GM18519 (cell line): ENCODE results near the gene ZNF385B.
"Not testable (repeated sequence)": the region's sequence is repeated elsewhere in the genome, so short reads cannot be mapped to it uniquely, and the experiment has no call there.

Source experiments
- ATAC-seq: cut with Tn5 transposase; IDR thresholded peaks from one replicate; pipeline ENCODE4 v1.9.1; 2021; ENCODE audit warnings: mild to moderate bottlenecking, moderate library complexity; ENCODE audit not compliant: unreplicated experiment, low FRiP score

Gene ZNF385B

GRCh38 chr2:179805001-179805400 lies 56.4 kb downstream of the ZNF385B start:
- no peak for ATAC-seq

- ATAC-seq: no peak
These were observed 57.2 kb downstream of the ZNF385B start for GRCh38 chr2:179804206-179804605.

GRCh38 chr2:179802051-179802882 lies 59.1 kb downstream of the ZNF385B start:
- ATAC-seq: no peak

- ATAC-seq: no peak
These were observed 60.6 kb downstream of the ZNF385B start for GRCh38 chr2:179800776-179801175.

GRCh38 chr2:179796213-179797007 lies 65.0 kb downstream of the ZNF385B start:
- ATAC-seq: no peak

GRCh38 chr2:179793902-179794301 lies 67.5 kb downstream of the ZNF385B start:
- ATAC-seq: no peak

- no peak for ATAC-seq
These were observed 68.2 kb downstream of the ZNF385B start for GRCh38 chr2:179793238-179793637.

- ATAC-seq: no peak
These were observed 70.9 kb downstream of the ZNF385B start for GRCh38 chr2:179790235-179791217.

- ATAC-seq: no peak
These were observed 73.3 kb downstream of the ZNF385B start for GRCh38 chr2:179788104-179788503.

- no peak for ATAC-seq
These were observed 73.8 kb downstream of the ZNF385B start for GRCh38 chr2:179787601-179788000.

GRCh38 chr2:179785902-179786301 lies 75.5 kb downstream of the ZNF385B start:
- no peak for ATAC-seq

GRCh38 chr2:179782346-179782745 lies 79.1 kb downstream of the ZNF385B start:
- not testable (repeated sequence) for ATAC-seq

- ATAC-seq: no peak
These were observed 87.4 kb downstream of the ZNF385B start for GRCh38 chr2:179773986-179774385.

GRCh38 chr2:179772346-179772745 lies 89.1 kb downstream of the ZNF385B start:
- ATAC-seq: no peak

- ATAC-seq: no peak
These were observed 89.6 kb downstream of the ZNF385B start for GRCh38 chr2:179771791-179772190.

GRCh38 chr2:179770029-179770428 lies 91.4 kb downstream of the ZNF385B start:
- ATAC-seq: no peak

- no peak for ATAC-seq
These were observed 92.1 kb downstream of the ZNF385B start for GRCh38 chr2:179769323-179769722.

- no peak for ATAC-seq
These were observed 92.6 kb downstream of the ZNF385B start for GRCh38 chr2:179768765-179769164.

GRCh38 chr2:179765666-179766065 lies 95.7 kb downstream of the ZNF385B start:
- ATAC-seq: no peak

- peak; percentile 72 for ATAC-seq
These were observed 96.7 kb downstream of the ZNF385B start for GRCh38 chr2:179764710-179765109.
